Measurements from ENCODE around the gene IMMP2L. TPM values are rescaled to one million over a fixed set of nuclear protein-coding genes. Genes with fewer than 3 reads are reported as not detected.

IMMP2L gene
- total and polyA plus RNA-seq, 2 of the 4 experiments (the other 2 are of a cell fraction) = 5.8 to 9.3 TPM

- in situ Hi-C loops (cut with MboI; ENCODE audit: low sequenced_read_pairs) = no loop called here
- Histone ChIP-seq H3K9me1 (ENCODE audit: insufficient read depth, low read length) (no peaks in the 10 kb centered on the region), H4K20me1 (ENCODE audit: insufficient read depth, low read length) (no peaks in the 10 kb centered on the region), H3K4me2 (ENCODE audit: low read depth, low read length) (no peak overlapping the region), H3K4ac (ENCODE audit: low read depth, low read length) (no peak overlapping the region), H3K9me3 (ENCODE audit: control insufficient read depth, insufficient read depth, low read length) (no peaks in the 10 kb centered on the region), H3K23ac (ENCODE audit: low read depth, low read length) (no peak overlapping the region), H3K18ac (ENCODE audit: low read depth, low read length) (no peak overlapping the region), H3K4me3 (ENCODE audit: insufficient read depth, low read depth, low read length) (no peak overlapping the region), H2AK9ac (replicated peaks; ENCODE audit: low read depth, low read length, poor library complexity) (no peak overlapping the region), H2AK5ac (ENCODE audit: low read depth, low read length) (no peak overlapping the region), H2BK15ac (ENCODE audit: low read depth, low read length) (no peak overlapping the region), H2BK20ac (ENCODE audit: low read depth, low read length) (no peak overlapping the region), H3K79me1 (ENCODE audit: low read depth in 1 of 2, low read length in 2 of 2) (no peaks in the 10 kb centered on the region), H2BK5ac (ENCODE audit: low read depth, low read length, poor library complexity, severe bottlenecking) (no peak overlapping the region), H2BK120ac (ENCODE audit: low read depth, low read length) (no peak overlapping the region), H4K91ac (ENCODE audit: insufficient read depth, low read depth, low read length) (no peak overlapping the region), H3K56ac (ENCODE audit: extremely low read depth, insufficient read depth, low read length) (no peak overlapping the region), H3K27ac (ENCODE audit: insufficient read depth, low read length) (no peak overlapping the region), H3K4me1 (ENCODE audit: control insufficient read depth, insufficient read depth, low read length) (no peaks in the 10 kb centered on the region; the same call in 1 of the 2 replicates), H4K5ac (ENCODE audit: low read depth, low read length) (no peak overlapping the region), H3K14ac (replicated peaks; ENCODE audit: low read depth, low read length) (no peak overlapping the region), H4K8ac (ENCODE audit: low read depth in 2 of 2, low read length in 2 of 2) (no peak overlapping the region), H3K27me3 (ENCODE audit: control insufficient read depth, insufficient read depth, low read length) (no peaks in the 10 kb centered on the region), H3K9ac (ENCODE audit: low read depth, low read length) (no peak overlapping the region), H3K36me3 (ENCODE audit: control insufficient read depth, insufficient read depth, low read length) (no peaks in the 10 kb centered on the region), H2AFZ (replicated peaks; ENCODE audit: low read length, poor library complexity) (no peak overlapping the region)
- no peak for TF ChIP-seq FOS (IDR thresholded peaks at IDR 0.05; ENCODE audit: low read depth, low read length)
- no peak for TF ChIP-seq MAFK (IDR thresholded peaks at IDR 0.05; ENCODE audit: low read depth, low read length)
- no peak for TF ChIP-seq RAD21 (IDR thresholded peaks at IDR 0.05; ENCODE audit: low read length)
- no peak for TF ChIP-seq CEBPB (IDR thresholded peaks at IDR 0.05; ENCODE audit: low read depth, low read length)
- no peak for TF ChIP-seq CTCF (conservative IDR thresholded peaks at IDR 0.05; ENCODE audit: low read depth, low read length)
- TF ChIP-seq CHD1 (IDR thresholded peaks at IDR 0.05; ENCODE audit: low read depth, low read length) = no peak
- no peak for TF ChIP-seq ELK1 (IDR thresholded peaks at IDR 0.05; ENCODE audit: borderline replicate concordance, low read depth, low read length)
- TF ChIP-seq POLR2A (IDR thresholded peaks at IDR 0.05; ENCODE audit: low read depth, low read length) = no peak
- TF ChIP-seq MAZ (IDR thresholded peaks at IDR 0.05; ENCODE audit: borderline replicate concordance, low read depth, low read length) = no peak
- TF ChIP-seq RCOR1 (IDR thresholded peaks at IDR 0.05; ENCODE audit: insufficient replicate concordance, low read length) = no peak
- no peak for TF ChIP-seq NFE2L2 (IDR thresholded peaks at IDR 0.05; ENCODE audit: low read depth, low read length)
- no peak for TF ChIP-seq BHLHE40 (IDR thresholded peaks at IDR 0.05; ENCODE audit: low read depth, low read length)
- TF ChIP-seq SMC3 (IDR thresholded peaks at IDR 0.05; ENCODE audit: low read depth, low read length) = no peak
- TF ChIP-seq RFX5 (IDR thresholded peaks at IDR 0.05; ENCODE audit: low read depth, low read length) = no peak
- no peak for TF ChIP-seq MXI1 (IDR thresholded peaks at IDR 0.05; ENCODE audit: borderline replicate concordance, low read depth, low read length)
- TF ChIP-seq USF2 (IDR thresholded peaks at IDR 0.05; ENCODE audit: low read depth, low read length) = no peak
- DNase-seq (no peak), ATAC-seq (ENCODE audit: low read depth) (no peak)
- BruUV-seq (replicated peaks) = no TSS peak
- intact Hi-C loops (cut with micrococcal nuclease) = no loop called here
- POLR2A ChIA-PET (ENCODE audit: unreplicated experiment) = no interaction called here
- WGBS, 2 experiments (ENCODE audit: extremely low coverage in 2 of 2, insufficient read length in 1 of 2) = no CpG with 5 or more reads among the region's 4 CpGs
- dilution Hi-C loops (cut with HindIII; ENCODE audit: low sequenced_read_pairs, unreplicated experiment) = no loop called here
- CTCF ChIA-PET = no interaction called here
These were observed 432.9 kb downstream of the IMMP2L start for GRCh38 chr7:111129435-111129834.
